Activated CD4-positive, alpha-beta T cell treated with anti-CD3 and anti-CD28 coated beads, Interleukin-2, amount 50 U/mL, for 24 hours (primary cell): ENCODE data around the gene AK4.
A peak's percentile ranks its signal among the peaks of the same experiment; 100 is the strongest.

ENCODE experiments used
- DNase-seq, 2 donors: peaks; one replicate each; pipeline ENCODE4 v3.0.0-alpha.2; 2020; ENCODE audit warnings: low read depth in 1 of 2, low spot score in 1 of 2

The AK4 gene

GRCh38 chr1:65243491-65243890, 95.5 kb downstream of the AK4 start:
- DNase-seq, result no peak

- no peak for DNase-seq
Measured at GRCh38 chr1:65245295-65245694, 97.3 kb downstream of the AK4 start.

- DNase-seq, result no peak
Measured at GRCh38 chr1:65247419-65248359, 99.7 kb downstream of the AK4 start.

- no peak for DNase-seq
Measured at GRCh38 chr1:65250826-65251225, 102.8 kb downstream of the AK4 start.

GRCh38 chr1:65253800-65254319, 105.9 kb downstream of the AK4 start:
- no peak for DNase-seq

- DNase-seq, result peak; percentile 62 to 66
Measured at GRCh38 chr1:65254320-65255034, 106.5 kb downstream of the AK4 start.

- DNase-seq, result no peak
Measured at GRCh38 chr1:65255035-65255655, 107.1 kb downstream of the AK4 start.

- DNase-seq, result no peak
Measured at GRCh38 chr1:65255656-65256050, 107.7 kb downstream of the AK4 start.

GRCh38 chr1:65256860-65257708, 109.1 kb downstream of the AK4 start:
- DNase-seq, result no peak

- no peak for DNase-seq
Measured at GRCh38 chr1:65258106-65258505, 110.1 kb downstream of the AK4 start.

GRCh38 chr1:65259816-65260215, 111.8 kb downstream of the AK4 start:
- DNase-seq, result no peak

GRCh38 chr1:65260851-65261473, 113.0 kb downstream of the AK4 start:
- DNase-seq, result no peak

- no peak for DNase-seq
Measured at GRCh38 chr1:65263286-65263685, 115.3 kb downstream of the AK4 start.

- no peak for DNase-seq
Measured at GRCh38 chr1:65264197-65264929, 116.4 kb downstream of the AK4 start.

- DNase-seq, result no peak
Measured at GRCh38 chr1:65265296-65265650, 117.3 kb downstream of the AK4 start.

- DNase-seq, result no peak
Measured at GRCh38 chr1:65265651-65266351, 117.8 kb downstream of the AK4 start.

GRCh38 chr1:65266476-65266875, 118.5 kb downstream of the AK4 start:
- no peak for DNase-seq

GRCh38 chr1:65267271-65267670, 119.3 kb downstream of the AK4 start:
- no peak for DNase-seq

- DNase-seq, result no peak
Measured at GRCh38 chr1:65267683-65268082, 119.7 kb downstream of the AK4 start.
